GM13977 (cell line): Measurements from ENCODE around the gene IFI35.
A peak's percentile ranks its signal among the peaks of the same experiment; 100 is the strongest.
"Not testable (repeated sequence)": the region's sequence is repeated elsewhere in the genome, so short reads cannot be mapped to it uniquely, and the experiment has no call there.

Experiments used
- DNase-seq: peaks from one replicate; pipeline ENCODE4 v3.0.0; 2012; ENCODE audit warnings: low spot score
- in situ Hi-C: fragments of 300-500 bp; cut with MboI; formaldehyde crosslinking; loops from one replicate; pipeline ENCODE4 v1.12.0; 2022; ENCODE audit warnings: low sequenced_read_pairs, low pct_unique_long_range_greater_than_20kb, mixed read lengths, inconsistent platforms; ENCODE audit not compliant: unreplicated experiment
- TF ChIP-seq, protein P1 (sequence below): IDR thresholded peaks from 2 replicates; pipeline ENCODE4 v1.5.1; 2012; ENCODE audit warnings: mild to moderate bottlenecking, control low read depth; ENCODE audit not compliant: insufficient read depth; ENCODE audit errors: extremely low read depth, missing control alignments

IFI35 gene

GRCh38 chr17:42975265-42975664 is 31.3 kb upstream of the IFI35 start:
- in situ Hi-C loops, result no loop called here
- TF ChIP-seq, protein P1, sequence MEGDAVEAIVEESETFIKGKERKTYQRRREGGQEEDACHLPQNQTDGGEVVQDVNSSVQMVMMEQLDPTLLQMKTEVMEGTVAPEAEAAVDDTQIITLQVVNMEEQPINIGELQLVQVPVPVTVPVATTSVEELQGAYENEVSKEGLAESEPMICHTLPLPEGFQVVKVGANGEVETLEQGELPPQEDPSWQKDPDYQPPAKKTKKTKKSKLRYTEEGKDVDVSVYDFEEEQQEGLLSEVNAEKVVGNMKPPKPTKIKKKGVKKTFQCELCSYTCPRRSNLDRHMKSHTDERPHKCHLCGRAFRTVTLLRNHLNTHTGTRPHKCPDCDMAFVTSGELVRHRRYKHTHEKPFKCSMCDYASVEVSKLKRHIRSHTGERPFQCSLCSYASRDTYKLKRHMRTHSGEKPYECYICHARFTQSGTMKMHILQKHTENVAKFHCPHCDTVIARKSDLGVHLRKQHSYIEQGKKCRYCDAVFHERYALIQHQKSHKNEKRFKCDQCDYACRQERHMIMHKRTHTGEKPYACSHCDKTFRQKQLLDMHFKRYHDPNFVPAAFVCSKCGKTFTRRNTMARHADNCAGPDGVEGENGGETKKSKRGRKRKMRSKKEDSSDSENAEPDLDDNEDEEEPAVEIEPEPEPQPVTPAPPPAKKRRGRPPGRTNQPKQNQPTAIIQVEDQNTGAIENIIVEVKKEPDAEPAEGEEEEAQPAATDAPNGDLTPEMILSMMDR, result no peak
- DNase-seq, result no peak

GRCh38 chr17:42975701-42976100 is 30.9 kb upstream of the IFI35 start:
- in situ Hi-C loops, DNase-seq: not testable (repeated sequence)

DNA sequence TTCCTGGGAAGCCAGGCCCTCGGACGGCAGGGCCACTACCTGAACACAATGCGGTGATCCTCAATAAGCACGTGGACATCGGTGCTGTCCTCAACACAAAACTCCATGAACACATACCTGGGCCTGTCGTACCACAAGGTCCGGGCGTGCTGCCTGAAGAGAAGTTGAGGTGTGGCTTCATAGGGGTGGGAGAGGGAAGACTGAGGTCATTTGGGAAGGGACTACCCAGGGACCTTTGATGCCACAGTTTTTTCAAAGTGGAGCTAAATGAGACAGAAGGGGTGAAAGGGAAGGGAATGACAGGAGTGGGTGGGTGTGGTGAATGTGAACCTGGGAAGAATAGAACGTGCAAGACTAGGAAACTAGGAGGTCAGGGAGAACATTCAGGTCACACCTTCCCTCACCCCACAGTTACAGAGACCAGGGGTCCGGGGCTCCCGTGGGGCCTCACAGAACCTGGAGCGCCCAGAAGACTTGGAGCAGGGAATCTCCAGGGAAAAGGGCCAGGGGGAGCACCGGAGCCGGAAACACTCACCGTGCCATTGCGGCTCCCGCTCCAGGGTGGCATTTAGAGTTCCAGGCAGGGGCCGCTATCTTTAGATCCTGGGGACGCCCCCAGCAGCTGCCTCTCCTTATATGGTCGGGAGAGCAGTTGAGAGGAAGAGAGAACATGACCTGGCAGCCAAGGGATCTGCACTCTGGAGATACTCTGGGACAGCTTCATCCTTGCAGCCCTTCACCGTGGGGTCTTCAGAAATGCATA is 26.9 kb upstream of the IFI35 start, which contains the start of gene PTGES3L:
Gene PTGES3L, minus strand, starts transcription at position 570 of the 763 bp plus-strand sequence. Its CDS starts 27 bp downstream, at position 543.
- in situ Hi-C loops, result no loop called here
- TF ChIP-seq, protein P1, result no peak
- DNase-seq, result peak; percentile 82

DNA sequence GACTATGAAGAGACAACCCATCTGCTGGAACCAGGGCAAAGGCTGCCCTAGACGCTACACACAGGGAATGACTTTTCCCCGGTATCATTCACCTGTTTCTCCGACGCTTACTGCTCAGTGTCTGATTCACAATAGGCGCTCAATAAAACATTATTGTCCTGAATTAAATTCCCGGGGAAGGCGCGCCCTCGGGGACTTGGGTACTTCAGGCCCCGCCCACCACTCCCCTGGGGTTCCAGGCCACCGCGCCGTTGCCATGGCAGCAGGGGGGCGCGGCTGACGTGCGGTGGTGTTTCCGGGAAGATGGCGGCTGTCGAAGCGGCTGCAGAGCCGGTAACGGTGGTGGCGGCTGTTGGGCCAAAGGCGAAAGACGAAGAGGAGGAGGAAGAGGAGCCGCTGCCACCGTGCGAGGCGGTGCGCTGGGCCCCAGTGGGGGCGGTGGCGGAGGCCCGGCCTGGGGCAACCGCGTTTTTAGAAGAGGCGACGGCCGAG is 26.3 kb upstream of the IFI35 start, which contains the start of gene RUNDC1:
Gene RUNDC1, plus strand, starts transcription at position 292 of the 492 bp plus-strand sequence. Its CDS starts 12 bp downstream, at position 304.
- DNase-seq, result peak; percentile 97
- in situ Hi-C loops, result no loop called here
- TF ChIP-seq, protein P1, result no peak

GRCh38 chr17:42980766-42981397 is 25.7 kb upstream of the IFI35 start:
- in situ Hi-C loops, result no loop called here
- peak; percentile 85 for DNase-seq
- TF ChIP-seq, protein P1, result peak; percentile 41

DNA sequence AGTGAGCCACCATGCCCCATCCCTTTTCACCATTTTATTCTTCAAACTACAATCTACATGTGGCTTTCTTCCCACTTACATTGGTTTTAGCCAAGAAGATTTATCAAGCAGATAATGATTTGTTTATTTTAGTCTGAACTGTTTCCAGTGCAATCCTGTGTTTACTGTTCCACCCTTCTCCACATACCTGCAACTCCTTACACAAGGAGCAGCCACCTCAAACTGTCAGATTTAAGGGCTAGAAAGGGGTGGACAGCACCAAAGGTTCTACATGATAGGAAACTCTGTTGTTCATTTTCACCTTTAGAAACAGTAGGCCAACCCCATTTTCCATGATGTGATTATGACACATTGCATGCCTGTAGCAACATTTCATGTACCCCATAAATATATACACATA is 24.3 kb upstream of the IFI35 start:
- in situ Hi-C loops, result no loop called here
- TF ChIP-seq, protein P1, result no peak
- no peak for DNase-seq

- DNase-seq, result peak; percentile 71
- in situ Hi-C loops, result no loop called here
These were observed 21.4 kb upstream of the IFI35 start for GRCh38 chr17:42985225-42985624.

More at GRCh38 chr17:42985225-42985624, 21.4 kb upstream of the IFI35 start:
- TF ChIP-seq, protein P1, result no peak
